Motor neuron (in vitro differentiated cells): ENCODE measurements around the gene NMB. TPM values are rescaled to one million over a fixed set of nuclear protein-coding genes. Genes with fewer than 3 reads are reported as not detected.

ENCODE experiments used
- ATAC-seq, 8 experiments: fragments of 200-7000 bp; cut with Tn5 transposase; replicated peaks in 6 of 8; 2 replicates each; pipeline ENCODE4 v1.8.0; 2021; ENCODE audit warnings: mild to moderate bottlenecking in 8 of 8, moderate library complexity in 8 of 8
- H3K27ac ChIP-seq, 2 donors: fragments of 250-450 bp; sonication (Bioruptor Pico); 2 replicates each; pipeline ENCODE4 v1.9.0; 2021; ENCODE audit warnings: antibody characterized with exemption in 2 of 2, mild to moderate bottlenecking in 2 of 2, moderate library complexity in 1 of 2
- H3K4me1 ChIP-seq, 2 donors: fragments of 250-450 bp; sonication (Bioruptor Pico); replicated peaks in 1 of 2; 2 replicates each; pipeline ENCODE4 v1.6.1; 2021; ENCODE audit warnings: antibody characterized with exemption in 2 of 2, mild to moderate bottlenecking in 2 of 2, moderate library complexity in 1 of 2
- H3K4me3 ChIP-seq, 5 donors: fragments of 250-450 bp; sonication (Bioruptor Pico); 2 replicates each; pipeline ENCODE4 v1.9.0; 2021; ENCODE audit warnings: antibody characterized with exemption in 5 of 5, mild to moderate bottlenecking in 5 of 5, moderate library complexity in 4 of 5
- WGBS, 10 experiments: fragments of 450-650 bp; shearing (Covaris generic); methylation state at CpG; one replicate each; pipeline ENCODE4 v1.0.0; 2022; 5-methylcytosine and 5-hydroxymethylcytosine counted together
- in situ Hi-C, 9 experiments: fragments of 400-800 bp; cut with MboI; loops; one replicate each; pipeline ENCODE4 v1.15.0; 2021; ENCODE audit warnings: low sequenced_read_pairs in 9 of 9, low pct_unique_long_range_greater_than_20kb in 2 of 9; ENCODE audit not compliant: unreplicated experiment in 9 of 9
- total RNA-seq, 8 experiments: library from RNA; unstranded; fragments of 300-600 nt; gene quantifications; 2 replicates each; pipeline versions ENCODE4 v1.2.3 to v1.2.4, GENCODE V29; 2022

Gene NMB
- total RNA-seq, 8 experiments from 2014 or later = 1.1 to 720 (median 5.3) TPM

- in situ Hi-C loops = no loop called here
- H3K27ac ChIP-seq = no peak overlapping the region
- ATAC-seq = peak in 1 of 8 experiments; percentile 59
- H3K4me1 ChIP-seq = no peaks in the 10 kb centered on the region
- H3K4me3 ChIP-seq = no peak overlapping the region
Measured at GRCh38 chr15:84671211-84671610, 13.2 kb upstream of the NMB start.

GRCh38 chr15:84669726-84670125 is 11.7 kb upstream of the NMB start:
- 7 to 100% (median 92%) methylated on average over 2 to 8 of the region's 8 CpGs for WGBS, 10 experiments

GRCh38 chr15:84668221-84668982 is 10.4 kb upstream of the NMB start:
- ATAC-seq = peak in 1 of 8 experiments; percentile 14
- no peak overlapping the region for H3K4me3 ChIP-seq
- 67 to 100% (median 98%) methylated on average over 1 to 3 of the region's 3 CpGs for WGBS, 10 experiments
- no peak overlapping the region for H3K27ac ChIP-seq
- in situ Hi-C loops = no loop called here
- no peaks in the 10 kb centered on the region for H3K4me1 ChIP-seq

More at GRCh38 chr15:84669726-84670125, 11.7 kb upstream of the NMB start:
- in situ Hi-C loops = no loop called here
- ATAC-seq = peak in 2 of 8 experiments; percentile 40 to 56
- H3K4me3 ChIP-seq = no peak overlapping the region
- no peaks in the 10 kb centered on the region for H3K4me1 ChIP-seq
- H3K27ac ChIP-seq = no peak overlapping the region

GRCh38 chr15:84666373-84666772 is 8.4 kb upstream of the NMB start:
- no peak for ATAC-seq
- in situ Hi-C loops = no loop called here
- no peaks in the 10 kb centered on the region for H3K4me1 ChIP-seq
- H3K4me3 ChIP-seq = no peak overlapping the region
- WGBS, 10 experiments = 80 to 100% (median 95%) methylated on average over 1 to 2 of the region's 2 CpGs; no CpG with 5 or more reads in 1 of the 10 experiments
- H3K27ac ChIP-seq = no peak overlapping the region

GRCh38 chr15:84661001-84661400 is 3.0 kb upstream of the NMB start:
- Histone ChIP-seq H3K4me3 (no peak overlapping the region), H3K4me1 (peaks cover 0 to 11% of the 10 kb centered on the region in 2 donors), H3K27ac (no peak overlapping the region)
- in situ Hi-C loops = no loop called here
- whole genome bisulfite sequencing, 10 experiments = 90 to 98% (median 97%) methylated on average over 6 to 10 of the region's 10 CpGs
- ATAC-seq = no peak

- 0 to 100% (median 70%) methylated on average over 1 to 3 of the region's 4 CpGs; no CpG with 5 or more reads in 2 of the 10 experiments for WGBS, 10 experiments
- no peak for ATAC-seq
- in situ Hi-C loops = no loop called here
- H3K27ac ChIP-seq = no peak overlapping the region
- H3K4me1 ChIP-seq = peaks cover 0 to 11% of the 10 kb centered on the region in 2 donors
- H3K4me3 ChIP-seq = no peak overlapping the region
Measured at GRCh38 chr15:84659904-84660781, 2.1 kb upstream of the NMB start.

- in situ Hi-C loops = no loop called here
Measured at GRCh38 chr15:84658788-84659411, 901 bp upstream of the NMB start.

GRCh38 chr15:84657748-84658079 is 285 bp downstream of the NMB start:
- H3K4me1 ChIP-seq = peaks cover 7 to 18% of the 10 kb centered on the region in 2 donors
- peak overlapping the region in 1 of 2 donors; percentile 52 for H3K27ac ChIP-seq
- WGBS, 10 experiments = 0 to 60% (median 13%) methylated on average over 1 to 14 of the region's 17 CpGs; no CpG with 5 or more reads in 2 of the 10 experiments
- ATAC-seq = no peak
- in situ Hi-C loops = no loop called here
- H3K4me3 ChIP-seq = peak overlapping the region; percentile 34 to 47 (median 35)

More at GRCh38 chr15:84658788-84659411, 901 bp upstream of the NMB start:
- ATAC-seq = peak in 3 of 8 experiments; percentile 0 to 8 (median 6)
- H3K4me1 ChIP-seq = peaks cover 0 to 11% of the 10 kb centered on the region in 2 donors
- WGBS, 10 experiments = 0 to 100% (median 63%) methylated on average over 1 to 7 of the region's 7 CpGs; no CpG with 5 or more reads in 3 of the 10 experiments
- peak overlapping the region in 2 of 5 donors; percentile 34 to 47 for H3K4me3 ChIP-seq
- peak overlapping the region in 1 of 2 donors; percentile 42 for H3K27ac ChIP-seq

- Histone ChIP-seq H3K27ac (no peak overlapping the region), H3K4me3 (no peak overlapping the region), H3K4me1 (peaks cover 14 to 22% of the 10 kb centered on the region in 2 donors)
- WGBS, 10 experiments = 60 to 100% (median 88%) methylated on average over 1 to 4 of the region's 7 CpGs; no CpG with 5 or more reads in 6 of the 10 experiments
- in situ Hi-C loops = no loop called here
- ATAC-seq = no peak
Measured at GRCh38 chr15:84656972-84657371, 1.0 kb downstream of the NMB start.

- H3K4me3 ChIP-seq = peak overlapping the region; percentile 60 to 79 (median 76)
- peak in 7 of 8 experiments; percentile 1 to 31 (median 18) for ATAC-seq
- H3K27ac ChIP-seq = no peak overlapping the region
- peaks cover 18 to 24% of the 10 kb centered on the region in 2 donors for H3K4me1 ChIP-seq
- in situ Hi-C loops = no loop called here
- 0 to 23% (median 7%) methylated on average over 2 to 14 of the region's 19 CpGs; no CpG with 5 or more reads in 2 of the 10 experiments for WGBS, 10 experiments
Measured at GRCh38 chr15:84654689-84655453, 3.1 kb downstream of the NMB start.

GRCh38 chr15:84653910-84654688 is 3.9 kb downstream of the NMB start, which contains the start of gene WDR73:
Gene WDR73 (minus strand): TSS chr15:84654283. CDS start chr15:84654274, 9 bp downstream.
- in situ Hi-C loops = no loop called here
- 0 to 2% (median 0%) methylated on average over 5 to 20 of the region's 49 CpGs; no CpG with 5 or more reads in 4 of the 10 experiments for WGBS, 10 experiments
- peak; percentile 73 to 90 (median 82) for ATAC-seq
- Histone ChIP-seq H3K4me1 (peaks cover 18 to 21% of the 10 kb centered on the region in 2 donors), H3K4me3 (peak within 1 kb of the TSS; percentile 60 to 79 (median 76)), H3K27ac (peak within 1 kb of the TSS; percentile 87 to 89)
